ENCODE measurements around the gene ATP2B3. TPM values are rescaled to one million over a fixed set of nuclear protein-coding genes. Genes with fewer than 3 reads are reported as not detected.

ATP2B3 gene
- total and polyA plus RNA-seq, 4 experiments from 2014 or later: 0.09 TPM; not detected in 3

- Histone ChIP-seq H3K4me1 (ENCODE audit: insufficient read depth, low read length) (no peaks in the 10 kb centered on the region), H3K9me3 (ENCODE audit: control insufficient read depth in 1 of 2, low read length in 2 of 2) (no peaks in the 10 kb centered on the region), H3K27me3 (ENCODE audit: insufficient read depth, low read length) (no peaks in the 10 kb centered on the region), H3K4me3 (ENCODE audit: low read length in 2 of 2) (no peak overlapping the region), H3K36me3 (ENCODE audit: insufficient read depth, low read length) (no peaks in the 10 kb centered on the region), H3K27ac (ENCODE audit: low read depth, low read length) (no peak overlapping the region)
- no peaks in the 10 kb centered on the region for H3K36me3 Mint-ChIP-seq
- H3K4me3 Mint-ChIP-seq: no peak overlapping the region
- H3K27me3 Mint-ChIP-seq: no peaks in the 10 kb centered on the region
- no peak for DNase-seq
- H3K9me3 Mint-ChIP-seq: no peaks in the 10 kb centered on the region
- intact Hi-C loops (cut with micrococcal nuclease): no loop called here
- ChIA-PET CTCF (ENCODE audit: partially characterized antibody) (interaction anchor here (1.1 to 1.2 kb wide), 3 partner anchors 29 to 478 kb away, joined by 3 read pairs; no protein-coding TSS in a partner anchor), POLR2A (ENCODE audit: partially characterized antibody) (no interaction called here)
- no peak overlapping the region for H3K27ac Mint-ChIP-seq
- peaks cover 0 to 7% (median 3%) of the 10 kb centered on the region in 4 donors for H3K4me1 Mint-ChIP-seq
Measured at GRCh38 chrX:153510383-153510782, 7.1 kb upstream of the ATP2B3 start.

- Mint-ChIP-seq H3K4me1 (peaks cover 5 to 7% (median 6%) of the 10 kb centered on the region in 4 donors), H3K27me3 (peaks cover 3 to 5% of the 10 kb centered on the region in 2 donors), H3K36me3 (no peaks in the 10 kb centered on the region), H3K27ac (no peak overlapping the region), H3K9me3 (no peaks in the 10 kb centered on the region), H3K4me3 (no peak overlapping the region)
- Histone ChIP-seq H3K4me1 (ENCODE audit: insufficient read depth, low read length) (no peaks in the 10 kb centered on the region), H3K9me3 (ENCODE audit: control insufficient read depth in 1 of 2, low read length in 2 of 2) (no peaks in the 10 kb centered on the region), H3K36me3 (ENCODE audit: insufficient read depth, low read length) (no peaks in the 10 kb centered on the region), H3K4me3 (ENCODE audit: low read length in 2 of 2) (no peak overlapping the region), H3K27me3 (ENCODE audit: insufficient read depth, low read length) (no peaks in the 10 kb centered on the region), H3K27ac (ENCODE audit: low read depth, low read length) (no peak overlapping the region)
- ChIA-PET CTCF (ENCODE audit: partially characterized antibody) (no interaction called here), POLR2A (ENCODE audit: partially characterized antibody) (no interaction called here)
- DNase-seq: no peak
- intact Hi-C loops (cut with micrococcal nuclease): no loop called here
Measured at GRCh38 chrX:153511784-153512500, 5.5 kb upstream of the ATP2B3 start.

GRCh38 chrX:153512501-153512893 lies 4.9 kb upstream of the ATP2B3 start:
- Histone ChIP-seq H3K4me3 (ENCODE audit: low read length in 2 of 2) (no peak overlapping the region), H3K4me1 (ENCODE audit: insufficient read depth, low read length) (no peaks in the 10 kb centered on the region), H3K27me3 (ENCODE audit: insufficient read depth, low read length) (no peaks in the 10 kb centered on the region), H3K27ac (ENCODE audit: low read depth, low read length) (no peak overlapping the region), H3K9me3 (ENCODE audit: control insufficient read depth in 1 of 2, low read length in 2 of 2) (no peaks in the 10 kb centered on the region), H3K36me3 (ENCODE audit: insufficient read depth, low read length) (no peaks in the 10 kb centered on the region)
- H3K9me3 Mint-ChIP-seq: no peaks in the 10 kb centered on the region
- POLR2A ChIA-PET (ENCODE audit: partially characterized antibody): no interaction called here
- CTCF ChIA-PET (ENCODE audit: partially characterized antibody): no interaction called here
- H3K27me3 Mint-ChIP-seq: peaks cover 3 to 5% of the 10 kb centered on the region in 2 donors
- DNase-seq: no peak
- H3K27ac Mint-ChIP-seq: no peak overlapping the region
- H3K4me1 Mint-ChIP-seq: peaks cover 4 to 5% (median 5%) of the 10 kb centered on the region in 4 donors
- intact Hi-C loops (cut with micrococcal nuclease): no loop called here
- no peaks in the 10 kb centered on the region for H3K36me3 Mint-ChIP-seq
- H3K4me3 Mint-ChIP-seq: no peak overlapping the region

GRCh38 chrX:153513265-153513664 lies 4.2 kb upstream of the ATP2B3 start:
- Mint-ChIP-seq H3K27me3 (peaks cover 4 to 5% of the 10 kb centered on the region in 2 donors), H3K4me3 (no peak overlapping the region), H3K36me3 (no peaks in the 10 kb centered on the region), H3K27ac (no peak overlapping the region), H3K4me1 (peaks cover under 1 to 6% (median 3%) of the 10 kb centered on the region in 4 donors), H3K9me3 (no peaks in the 10 kb centered on the region)
- intact Hi-C loops (cut with micrococcal nuclease): no loop called here
- POLR2A ChIA-PET (ENCODE audit: partially characterized antibody): no interaction called here
- Histone ChIP-seq H3K36me3 (ENCODE audit: insufficient read depth, low read length) (no peaks in the 10 kb centered on the region), H3K4me3 (ENCODE audit: low read length in 2 of 2) (no peak overlapping the region), H3K27ac (ENCODE audit: low read depth, low read length) (no peak overlapping the region), H3K4me1 (ENCODE audit: insufficient read depth, low read length) (no peaks in the 10 kb centered on the region), H3K9me3 (ENCODE audit: control insufficient read depth in 1 of 2, low read length in 2 of 2) (no peaks in the 10 kb centered on the region), H3K27me3 (ENCODE audit: insufficient read depth, low read length) (no peaks in the 10 kb centered on the region)
- no peak for DNase-seq
- CTCF ChIA-PET (ENCODE audit: partially characterized antibody): no interaction called here

GRCh38 chrX:153514259-153514658 lies 3.2 kb upstream of the ATP2B3 start:
- no peak for DNase-seq
- H3K27me3 Mint-ChIP-seq: peaks cover 7 to 9% of the 10 kb centered on the region in 2 donors
- no peaks in the 10 kb centered on the region for H3K4me1 ChIP-seq (ENCODE audit: insufficient read depth, low read length)
- intact Hi-C loops (cut with micrococcal nuclease): no loop called here
- H3K36me3 ChIP-seq (ENCODE audit: insufficient read depth, low read length): no peaks in the 10 kb centered on the region
- no peak overlapping the region for H3K27ac Mint-ChIP-seq
- H3K27me3 ChIP-seq (ENCODE audit: insufficient read depth, low read length): no peaks in the 10 kb centered on the region
- H3K4me1 Mint-ChIP-seq: peaks cover 4 to 10% (median 7%) of the 10 kb centered on the region in 4 donors
- CTCF ChIA-PET (ENCODE audit: partially characterized antibody): no interaction called here
- no peaks in the 10 kb centered on the region for H3K9me3 Mint-ChIP-seq
- POLR2A ChIA-PET (ENCODE audit: partially characterized antibody): no interaction called here
- no peak overlapping the region for H3K27ac ChIP-seq (ENCODE audit: low read depth, low read length)
- no peak overlapping the region for H3K4me3 Mint-ChIP-seq
- H3K36me3 Mint-ChIP-seq: no peaks in the 10 kb centered on the region
- no peak overlapping the region for H3K4me3 ChIP-seq (ENCODE audit: low read length in 2 of 2)
- no peaks in the 10 kb centered on the region for H3K9me3 ChIP-seq (ENCODE audit: control insufficient read depth in 1 of 2, low read length in 2 of 2)

- H3K4me1 Mint-ChIP-seq: peaks cover 4 to 10% (median 7%) of the 10 kb centered on the region in 4 donors
- H3K4me3 Mint-ChIP-seq: no peak overlapping the region
- H3K27me3 Mint-ChIP-seq: peaks cover 9 to 10% of the 10 kb centered on the region in 2 donors
- H3K36me3 Mint-ChIP-seq: no peaks in the 10 kb centered on the region
- no peaks in the 10 kb centered on the region for H3K36me3 ChIP-seq (ENCODE audit: insufficient read depth, low read length)
- no peak overlapping the region for H3K27ac Mint-ChIP-seq
- no peak overlapping the region for H3K4me3 ChIP-seq (ENCODE audit: low read length in 2 of 2)
- no peaks in the 10 kb centered on the region for H3K9me3 ChIP-seq (ENCODE audit: control insufficient read depth in 1 of 2, low read length in 2 of 2)
- no peaks in the 10 kb centered on the region for H3K4me1 ChIP-seq (ENCODE audit: insufficient read depth, low read length)
- no peaks in the 10 kb centered on the region for H3K9me3 Mint-ChIP-seq
- intact Hi-C loops (cut with micrococcal nuclease): no loop called here
- no peaks in the 10 kb centered on the region for H3K27me3 ChIP-seq (ENCODE audit: insufficient read depth, low read length)
- no peak for DNase-seq
- ChIA-PET CTCF (ENCODE audit: partially characterized antibody) (interaction anchor here (1.9 kb wide), 1 partner anchor 8 kb away, joined by 6 read pairs; no protein-coding TSS in a partner anchor), POLR2A (ENCODE audit: partially characterized antibody) (no interaction called here)
- no peak overlapping the region for H3K27ac ChIP-seq (ENCODE audit: low read depth, low read length)
Measured at GRCh38 chrX:153515435-153515834, 2.0 kb upstream of the ATP2B3 start.

GRCh38 chrX:153516073-153516472 lies 1.4 kb upstream of the ATP2B3 start:
- Mint-ChIP-seq H3K36me3 (no peaks in the 10 kb centered on the region), H3K27me3 (peaks cover 9 to 10% of the 10 kb centered on the region in 2 donors), H3K4me3 (peak overlapping the region in 2 of 8 donors; percentile 14 to 20), H3K27ac (no peak overlapping the region), H3K4me1 (peaks cover 4 to 10% (median 7%) of the 10 kb centered on the region in 4 donors), H3K9me3 (no peaks in the 10 kb centered on the region)
- intact Hi-C loops (cut with micrococcal nuclease): no loop called here
- no peaks in the 10 kb centered on the region for H3K4me1 ChIP-seq (ENCODE audit: insufficient read depth, low read length)
- no peaks in the 10 kb centered on the region for H3K9me3 ChIP-seq (ENCODE audit: control insufficient read depth in 1 of 2, low read length in 2 of 2)
- ChIA-PET POLR2A (ENCODE audit: partially characterized antibody) (no interaction called here), CTCF (ENCODE audit: partially characterized antibody) (interaction anchor here (1.9 kb wide), 1 partner anchor 8 kb away, joined by 6 read pairs; no protein-coding TSS in a partner anchor)
- H3K4me3 ChIP-seq (ENCODE audit: low read length in 2 of 2): no peak overlapping the region
- H3K36me3 ChIP-seq (ENCODE audit: insufficient read depth, low read length): no peaks in the 10 kb centered on the region
- DNase-seq: no peak
- H3K27ac ChIP-seq (ENCODE audit: low read depth, low read length): no peak overlapping the region
- no peaks in the 10 kb centered on the region for H3K27me3 ChIP-seq (ENCODE audit: insufficient read depth, low read length)

All from CD4-positive, alpha-beta memory T cell (primary cell).